GM12892 (cell line): ENCODE results near the gene PSENEN.

Experiments
- POLR2A ChIP-seq: IDR thresholded peaks from 2 replicates; pipeline ENCODE4 v1.6.1; 2011; ENCODE audit warnings: low read depth, low read length, control low read depth
- POLR2AphosphoS5 ChIP-seq: IDR thresholded peaks from 2 replicates; pipeline ENCODE4 v1.6.1; 2011; ENCODE audit warnings: low read depth, low read length, control low read depth
- TAF1 ChIP-seq: IDR thresholded peaks from 2 replicates; pipeline ENCODE4 v1.6.1; 2011; ENCODE audit warnings: low read depth, mild to moderate bottlenecking, control low read depth, low read length, borderline replicate concordance

GRCh38 chr19:35777086-35777841 is 31.8 kb downstream of the PSENEN start:
- TF ChIP-seq POLR2A: no peak
- TF ChIP-seq TAF1: no peak
- no peak for TF ChIP-seq POLR2AphosphoS5
